Measurements from ENCODE around the gene SUMO4.

Gene SUMO4

DNA sequence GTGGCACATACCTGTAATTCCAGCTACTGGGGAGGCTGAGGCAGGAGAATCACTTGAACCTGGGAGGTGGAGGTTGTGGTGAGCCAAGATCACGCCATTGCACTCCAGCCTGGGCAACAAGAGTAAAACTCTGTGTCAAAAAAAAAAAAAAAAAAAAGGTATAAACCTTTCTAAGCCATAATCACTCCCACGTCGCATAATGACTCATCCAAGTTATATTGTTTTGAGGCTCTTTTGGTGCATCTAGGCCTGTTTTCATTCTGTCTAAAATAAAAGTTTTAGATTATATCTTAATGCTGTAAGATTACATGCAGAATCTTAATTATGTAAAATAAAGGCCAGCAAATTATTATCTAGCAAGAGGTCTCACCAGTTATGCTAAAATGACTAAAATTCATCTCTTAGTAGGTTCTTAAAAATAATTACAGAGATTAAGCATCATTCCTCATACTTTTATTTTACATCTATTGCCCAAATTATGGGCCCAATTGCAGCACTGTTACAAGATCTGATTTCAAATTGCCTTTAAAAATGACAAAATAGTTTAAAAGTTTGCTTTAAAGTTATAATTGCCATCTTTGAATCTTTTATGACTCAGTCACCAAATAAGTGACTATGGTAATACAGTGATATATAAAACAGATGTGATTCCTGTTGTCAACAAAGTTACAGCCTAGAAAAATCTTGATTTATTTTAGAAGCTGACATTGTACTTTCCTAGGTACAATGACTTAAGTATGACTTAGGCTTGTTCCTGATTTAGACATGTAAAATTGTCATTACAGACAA, 10.4 kb upstream of the SUMO4 start:
- H3K4me3 ChIP-seq (ENCODE audit: low read depth, low read length): no peak overlapping the region

DNA sequence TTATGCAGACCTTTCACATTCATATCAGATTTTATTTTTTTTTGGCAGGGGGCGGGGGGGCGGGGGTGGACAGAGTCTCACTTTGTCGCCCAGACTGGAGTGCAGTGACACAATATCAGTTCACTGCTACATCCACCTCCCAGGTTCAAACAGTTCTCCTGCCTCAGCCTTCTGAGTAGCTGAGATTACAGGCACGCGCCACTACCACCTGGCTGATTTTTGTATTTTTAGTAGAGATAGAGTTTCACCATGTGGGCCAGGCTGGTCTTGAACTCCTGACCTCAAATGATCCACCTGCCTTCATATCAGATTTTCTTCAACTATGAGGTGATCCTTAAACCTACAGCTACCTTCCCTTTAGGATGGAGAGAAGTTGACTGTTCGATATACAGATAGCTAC, 8.0 kb upstream of the SUMO4 start:
- H3K4me3 ChIP-seq (ENCODE audit: low read depth, low read length): no peak overlapping the region

DNA sequence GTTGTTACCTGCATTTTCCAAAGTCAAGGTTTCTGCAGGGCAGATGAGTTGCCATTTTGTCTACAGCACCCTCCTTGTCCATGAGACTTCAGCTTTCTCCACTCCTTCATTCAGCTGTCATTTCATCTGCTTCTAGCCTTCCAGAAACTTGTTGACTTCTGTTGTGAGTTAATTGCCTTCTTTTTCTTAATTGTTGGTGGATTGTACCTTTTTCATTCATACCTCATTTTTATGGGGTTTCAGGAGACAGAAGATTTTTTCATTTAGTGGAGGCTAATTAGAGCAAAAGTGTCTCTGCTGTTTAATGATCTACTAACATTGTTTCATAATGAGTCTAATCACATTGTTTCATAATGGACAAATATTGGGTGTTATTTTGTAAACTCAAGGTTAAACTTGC, 7.5 kb upstream of the SUMO4 start:
- no peak overlapping the region for H3K4me3 ChIP-seq (ENCODE audit: low read depth, low read length)

DNA sequence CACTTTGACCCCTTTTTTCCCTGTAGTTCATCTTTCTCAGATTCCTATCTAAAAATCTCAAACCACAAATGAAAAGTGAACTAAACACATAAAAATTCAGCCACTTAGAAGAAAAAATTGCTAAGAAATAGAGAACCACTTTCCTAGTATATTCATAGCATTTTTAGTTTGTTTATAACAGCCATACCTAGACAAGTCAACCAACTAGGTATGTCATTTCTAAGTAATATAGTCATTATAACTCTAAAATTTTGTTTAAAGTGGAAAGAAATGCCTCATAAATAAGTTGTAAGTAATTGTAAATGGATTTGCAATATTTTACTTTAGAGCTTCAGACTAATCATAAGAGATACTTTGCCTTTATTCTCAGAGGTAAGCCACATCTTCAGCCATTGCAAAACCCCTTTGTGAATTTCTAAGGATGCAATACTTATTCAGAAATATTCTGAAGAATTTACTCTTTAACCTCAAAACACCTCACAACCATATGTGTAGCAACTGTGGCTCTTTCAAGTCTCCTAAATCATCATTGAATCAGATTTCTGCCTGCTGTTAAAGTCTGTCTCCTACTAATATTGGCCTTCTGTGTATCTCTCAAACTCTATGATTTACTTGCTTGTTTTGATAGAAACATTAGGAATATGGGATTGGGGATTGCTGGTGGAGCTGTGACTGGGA, 6.9 kb upstream of the SUMO4 start:
- H3K4me3 ChIP-seq (ENCODE audit: low read depth, low read length): no peak overlapping the region

DNA sequence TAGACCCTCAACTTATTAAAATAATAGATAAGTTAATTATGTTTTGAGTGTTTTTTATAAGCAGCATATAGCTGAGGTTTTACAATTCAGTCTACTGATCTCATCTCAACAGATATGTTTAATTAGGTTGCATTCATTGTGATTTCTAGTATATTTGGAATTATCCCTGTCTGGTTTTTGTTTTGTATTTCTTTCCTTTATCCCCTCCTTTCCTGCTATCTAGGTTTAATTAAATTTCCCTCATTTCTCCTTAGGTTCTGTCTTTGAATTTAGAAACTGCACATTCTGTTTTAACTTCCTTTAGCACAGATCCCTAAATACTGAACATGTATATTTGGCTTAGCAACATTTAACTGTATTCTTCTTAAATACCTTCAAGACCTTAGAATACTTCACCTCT, 4.9 kb upstream of the SUMO4 start:
- no peak overlapping the region for H3K4me3 ChIP-seq (ENCODE audit: low read depth, low read length)

DNA sequence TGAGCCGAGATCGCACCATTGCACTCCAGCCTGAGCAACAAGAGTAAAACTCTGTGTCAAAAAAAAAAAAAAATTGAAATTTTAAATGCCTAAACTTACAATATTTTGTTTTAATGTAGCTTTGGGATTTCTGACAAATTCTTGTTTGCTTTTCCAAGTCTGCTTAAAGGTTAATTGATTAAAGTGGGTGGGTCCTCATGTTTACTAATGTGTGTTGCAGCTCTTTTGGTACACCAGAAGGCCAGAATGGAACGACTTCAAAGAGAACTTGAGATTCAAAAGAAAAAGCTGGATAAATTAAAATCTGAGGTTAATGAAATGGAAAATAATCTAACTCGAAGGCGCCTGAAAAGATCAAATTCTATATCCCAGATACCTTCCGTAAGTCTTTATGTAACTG, 2.7 kb upstream of the SUMO4 start:
- H3K4me3 ChIP-seq (ENCODE audit: low read depth, low read length): no peak overlapping the region

DNA sequence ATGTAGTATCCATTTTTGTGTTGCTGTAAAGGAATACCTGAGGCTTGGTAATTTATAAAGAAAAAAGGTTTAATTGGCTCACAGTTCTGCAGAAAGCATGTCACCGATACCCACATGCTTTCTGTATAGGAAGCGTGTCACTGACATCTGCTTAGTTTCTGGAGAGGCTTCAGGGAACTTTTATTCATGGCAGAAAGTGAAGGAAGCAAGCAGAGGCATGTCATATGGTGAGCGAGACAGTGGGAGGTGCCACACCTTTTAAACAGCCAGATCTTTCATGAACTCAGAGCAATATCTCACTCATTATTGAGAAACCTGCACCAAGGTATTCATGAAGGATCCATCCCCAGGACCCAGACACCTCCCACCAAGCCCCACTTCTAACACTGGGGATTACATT, 3.5 kb downstream of the SUMO4 start:
- H3K4me3 ChIP-seq (ENCODE audit: low read depth, low read length): no peak overlapping the region

DNA sequence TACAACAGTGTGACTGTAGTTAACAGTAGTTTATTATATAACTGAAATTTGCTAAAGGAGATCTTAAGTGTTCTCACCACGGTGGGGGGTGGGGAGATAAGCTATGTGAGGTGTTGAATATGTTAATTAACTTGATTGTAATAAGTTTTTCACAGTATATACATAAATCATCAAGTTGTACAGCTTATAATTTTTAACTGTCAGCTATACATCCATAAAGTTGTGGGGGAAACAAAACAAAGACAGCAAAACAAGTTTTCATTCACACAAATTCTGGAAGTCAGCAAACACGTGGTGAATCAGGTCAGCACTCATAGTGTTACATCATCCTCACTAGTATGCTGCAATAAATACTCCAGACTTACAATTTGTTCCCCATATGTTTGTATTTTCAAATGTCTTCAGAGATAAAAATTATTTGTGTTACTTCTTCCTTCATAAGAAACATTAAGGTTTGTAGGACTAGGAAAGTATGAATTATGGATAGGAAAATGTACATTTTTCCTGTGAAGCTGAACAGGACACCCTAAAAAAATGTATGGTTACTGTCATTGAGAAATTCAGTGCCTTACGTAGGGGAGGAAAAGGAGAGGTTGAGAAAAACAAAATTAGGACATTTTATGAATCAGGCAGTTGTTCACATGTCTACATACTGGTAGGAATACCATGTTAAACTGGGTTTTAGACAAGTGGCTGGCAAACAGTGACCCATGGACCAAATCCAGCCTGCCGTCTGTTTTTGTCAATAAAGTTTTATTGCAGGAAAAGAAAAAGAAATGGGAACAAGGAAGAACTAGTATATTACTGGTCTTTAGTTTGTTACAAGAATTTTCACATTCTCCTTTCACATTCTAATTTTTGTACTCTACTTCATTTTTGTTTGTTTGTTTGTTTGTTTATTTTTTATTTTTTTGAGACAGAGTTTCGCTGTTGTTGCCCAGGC, 6.0 kb downstream of the SUMO4 start:
- H3K4me3 ChIP-seq (ENCODE audit: low read depth, low read length): no peak overlapping the region

DNA sequence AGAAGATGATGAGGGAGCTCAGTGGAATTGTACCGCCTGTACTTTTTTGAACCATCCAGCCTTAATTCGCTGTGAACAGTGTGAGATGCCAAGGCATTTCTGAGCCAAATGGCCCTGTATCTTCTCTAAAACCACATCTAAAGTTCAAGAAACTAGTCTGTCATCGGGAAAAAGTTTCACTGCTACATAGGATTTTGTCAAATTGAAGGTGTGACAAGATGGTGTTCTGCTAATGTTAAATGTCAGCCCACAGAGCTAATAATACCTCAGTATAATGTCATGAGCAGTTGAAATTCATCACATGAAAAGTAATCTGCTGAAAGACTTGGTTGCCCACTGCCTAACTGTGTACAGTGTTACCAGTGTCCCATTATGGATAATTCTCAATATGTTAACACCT, 9.6 kb downstream of the SUMO4 start:
- no peak overlapping the region for H3K4me3 ChIP-seq (ENCODE audit: low read depth, low read length)

DNA sequence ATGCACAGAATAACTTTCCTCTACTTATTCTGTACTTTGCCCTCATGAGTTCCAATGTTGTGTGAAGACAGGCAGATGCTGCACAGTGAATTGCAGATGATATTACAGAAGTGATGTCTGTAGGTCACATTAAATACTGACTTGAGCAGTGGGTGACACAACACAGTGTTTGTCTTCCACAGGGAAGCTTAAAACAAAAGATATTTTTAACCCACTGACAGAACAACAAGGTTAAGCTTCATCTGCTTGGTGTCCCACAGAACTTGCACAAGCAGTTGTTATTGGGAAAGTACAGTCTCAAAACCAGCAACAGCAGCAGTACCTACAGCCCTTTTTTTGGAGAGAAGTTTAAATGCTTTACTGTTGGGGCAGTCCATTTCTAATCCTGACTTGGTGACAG, 10.5 kb downstream of the SUMO4 start:
- no peak overlapping the region for H3K4me3 ChIP-seq (ENCODE audit: low read depth, low read length)

DNA sequence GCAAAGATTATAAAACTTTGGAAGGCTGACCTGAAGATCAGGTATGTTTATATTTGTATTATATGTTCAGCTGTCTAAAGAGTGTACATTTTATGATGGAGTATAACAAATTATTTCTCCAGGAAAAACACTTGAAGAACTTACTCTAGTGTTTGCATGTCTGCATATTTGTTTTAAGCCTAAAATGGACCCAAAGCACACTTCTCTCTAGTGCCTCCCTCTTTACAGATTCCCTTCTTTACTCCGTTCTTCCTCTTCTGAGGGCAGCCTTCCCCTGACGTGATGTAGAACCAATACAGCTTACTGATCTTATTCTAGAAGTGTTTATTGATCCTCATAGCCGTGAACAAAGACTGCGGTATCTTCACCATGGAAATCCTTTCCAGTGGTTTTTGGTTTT, 13.9 kb downstream of the SUMO4 start:
- H3K4me3 ChIP-seq (ENCODE audit: low read depth, low read length): no peak overlapping the region

DNA sequence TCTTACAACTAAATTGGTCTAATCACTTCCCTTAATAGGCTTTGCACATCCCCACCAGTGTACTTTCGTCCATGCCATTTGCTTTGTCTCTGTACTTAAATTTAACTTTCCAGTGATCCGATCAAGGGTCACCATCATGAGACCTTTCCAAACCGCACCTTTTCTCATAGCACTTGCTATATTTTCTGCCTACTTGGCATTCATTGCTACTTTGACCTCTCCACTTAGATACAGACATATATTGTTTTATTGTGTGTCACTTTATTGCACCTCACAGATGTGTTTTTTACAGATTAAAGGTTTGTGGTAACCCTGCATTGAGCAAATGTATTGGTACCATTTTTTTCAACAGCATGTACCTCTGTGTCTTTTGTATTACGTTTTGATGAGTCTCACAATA, 14.8 kb downstream of the SUMO4 start:
- no peak overlapping the region for H3K4me3 ChIP-seq (ENCODE audit: low read depth, low read length)

DNA sequence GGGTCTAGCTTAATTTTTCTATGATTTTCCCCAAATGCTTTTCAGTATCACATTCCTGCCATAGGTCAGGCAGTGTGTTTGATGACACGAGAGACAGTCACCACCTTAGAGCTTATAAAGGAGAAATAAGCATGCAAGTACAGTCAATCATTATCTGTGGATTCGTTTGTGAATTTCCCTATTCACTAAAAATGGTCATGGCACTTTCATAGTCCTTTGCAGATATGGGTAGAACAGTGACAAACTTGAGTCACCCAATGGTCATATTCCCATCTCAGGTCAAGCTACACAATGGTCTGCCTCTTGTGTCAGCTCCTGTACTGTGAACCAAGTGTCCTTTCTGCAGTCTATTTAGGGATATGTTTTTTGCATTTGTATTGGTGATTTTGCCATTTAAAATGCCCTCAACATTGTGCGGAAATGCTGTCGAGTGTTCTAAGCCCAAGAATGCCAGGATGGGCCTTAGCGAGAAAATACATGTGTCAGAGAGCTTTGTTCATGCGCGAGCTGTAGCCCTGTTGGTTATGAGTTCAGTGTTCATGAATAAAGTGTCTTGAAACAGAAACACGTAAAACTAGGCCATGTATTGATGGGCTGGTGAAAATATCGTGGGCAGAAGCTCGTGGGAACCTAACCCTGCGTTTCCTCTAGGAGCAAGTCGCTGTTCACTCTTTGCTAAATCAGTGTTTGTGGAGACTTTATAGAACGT, 19.8 kb downstream of the SUMO4 start:
- H3K4me3 ChIP-seq (ENCODE audit: low read depth, low read length): no peak overlapping the region

DNA sequence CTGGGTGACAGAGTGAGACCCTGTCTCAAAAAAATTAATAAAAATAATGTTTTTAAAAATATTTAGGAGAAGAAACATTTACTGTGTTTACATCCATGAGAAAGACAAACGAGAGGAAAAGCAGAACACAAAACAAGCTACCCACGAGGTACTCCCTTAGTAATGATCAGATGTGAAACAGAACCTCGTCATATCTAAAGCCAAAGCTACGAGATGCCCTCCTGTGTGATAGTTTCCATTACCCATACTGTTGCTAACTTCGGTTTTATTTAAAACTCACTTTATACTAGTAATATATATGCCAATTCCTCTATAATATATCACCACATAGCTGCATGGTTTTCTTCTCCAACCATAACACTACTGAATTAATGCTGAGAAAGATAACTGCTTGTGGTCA, 21.1 kb downstream of the SUMO4 start:
- no peak overlapping the region for H3K4me3 ChIP-seq (ENCODE audit: low read depth, low read length)

DNA sequence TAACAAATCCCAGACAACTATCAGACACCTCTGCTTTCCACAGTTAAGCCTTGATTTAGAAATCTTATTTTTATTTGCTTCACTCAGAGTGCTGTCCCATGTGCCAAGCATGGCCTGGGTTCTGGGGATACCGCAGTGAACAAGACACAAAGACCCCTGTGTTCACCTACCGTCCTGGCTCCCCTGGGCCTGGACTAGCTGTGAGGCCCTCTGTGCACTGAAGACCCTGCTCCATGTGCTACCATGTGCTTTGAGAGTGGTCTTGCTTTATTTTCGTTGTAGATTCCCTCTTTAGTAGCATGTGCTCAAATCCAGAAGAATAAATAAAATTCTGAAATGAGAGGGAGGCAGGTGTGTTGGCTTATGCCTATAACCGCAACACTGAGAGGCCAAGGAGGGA, 22.5 kb downstream of the SUMO4 start:
- no peak overlapping the region for H3K4me3 ChIP-seq (ENCODE audit: low read depth, low read length)

DNA sequence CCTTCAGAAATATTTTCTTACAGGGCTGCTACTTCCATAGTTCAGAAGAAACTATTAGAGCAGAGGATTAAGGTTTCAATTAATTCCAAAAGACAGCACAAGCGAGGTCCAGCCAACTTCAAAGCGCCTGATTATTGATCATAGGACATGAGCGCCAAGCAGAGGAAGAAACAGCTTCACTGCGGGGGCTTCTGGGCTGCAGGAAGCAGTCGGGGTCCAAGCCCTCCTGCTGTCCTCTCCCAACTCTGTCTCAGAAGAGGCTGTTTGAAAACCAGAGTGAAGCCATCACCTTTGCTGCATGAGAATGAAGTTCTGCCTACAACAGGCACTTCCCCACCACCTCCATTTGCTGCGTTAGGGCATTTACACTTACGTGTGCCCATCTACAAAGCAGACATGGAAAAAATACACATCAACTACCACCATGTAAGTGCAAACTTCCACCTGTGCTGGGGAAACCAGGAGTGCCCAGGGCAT, 23.9 kb downstream of the SUMO4 start:
- H3K4me3 ChIP-seq (ENCODE audit: low read depth, low read length): no peak overlapping the region

DNA sequence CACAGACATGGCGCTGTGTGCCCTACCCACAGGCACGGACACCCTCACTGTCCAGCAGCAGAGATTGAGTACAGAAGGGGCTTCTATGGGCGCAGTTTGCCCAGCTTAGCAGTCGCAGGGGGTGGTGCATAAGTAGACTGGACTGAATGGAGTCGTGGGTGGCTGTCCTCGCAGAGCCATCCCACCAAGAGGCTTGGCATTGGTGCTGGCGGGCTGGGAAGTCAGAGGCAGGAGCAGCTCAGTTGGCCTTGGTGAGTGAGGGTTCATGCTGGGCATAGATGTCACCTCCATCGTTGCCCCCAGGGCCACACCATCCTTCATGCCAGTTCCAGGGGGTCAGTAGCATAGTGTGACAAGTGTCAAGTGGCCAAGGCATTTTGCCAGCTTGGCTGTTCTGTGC, 25.2 kb downstream of the SUMO4 start:
- H3K4me3 ChIP-seq (ENCODE audit: low read depth, low read length): no peak overlapping the region

DNA sequence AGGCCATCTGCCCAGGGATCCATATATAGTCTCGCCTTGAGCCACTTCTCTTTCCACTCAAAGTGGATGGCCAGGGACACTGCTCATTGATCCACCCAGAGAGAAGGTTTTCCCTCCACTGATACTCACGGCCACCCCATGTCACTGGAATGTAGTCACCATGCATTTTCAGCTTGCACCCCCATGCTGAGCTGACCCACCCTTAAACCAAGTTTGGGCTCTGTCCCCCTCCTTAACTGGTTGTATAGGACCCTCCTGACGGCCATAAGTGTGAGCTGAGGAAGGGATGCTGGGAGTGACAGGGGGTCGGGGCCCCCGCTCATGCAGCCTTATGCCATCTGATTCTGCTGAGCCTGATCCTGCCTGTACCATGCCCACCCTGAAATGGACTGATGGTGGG, 25.7 kb downstream of the SUMO4 start:
- H3K4me3 ChIP-seq (ENCODE audit: low read depth, low read length): no peak overlapping the region

DNA sequence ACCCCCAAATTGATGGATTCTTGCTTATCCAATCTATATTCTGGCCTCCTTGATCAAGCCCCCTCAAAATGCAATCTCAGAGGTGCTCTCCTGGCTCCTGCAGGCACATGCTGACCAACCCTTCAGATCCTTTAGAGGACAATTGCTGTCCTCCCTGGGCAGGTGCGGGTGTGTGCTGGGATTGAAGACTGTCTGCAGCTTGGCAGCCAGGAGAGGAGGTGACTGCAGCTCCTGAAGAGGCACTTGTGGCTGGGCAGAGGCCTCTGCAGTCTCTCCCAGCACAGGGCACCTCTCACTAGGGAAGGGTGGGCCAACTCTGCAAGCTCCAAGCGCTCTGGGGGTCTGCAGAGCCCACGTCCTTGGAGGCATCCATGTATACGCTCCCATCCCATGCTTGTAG, 28.5 kb downstream of the SUMO4 start:
- H3K4me3 ChIP-seq (ENCODE audit: low read depth, low read length): no peak overlapping the region

DNA sequence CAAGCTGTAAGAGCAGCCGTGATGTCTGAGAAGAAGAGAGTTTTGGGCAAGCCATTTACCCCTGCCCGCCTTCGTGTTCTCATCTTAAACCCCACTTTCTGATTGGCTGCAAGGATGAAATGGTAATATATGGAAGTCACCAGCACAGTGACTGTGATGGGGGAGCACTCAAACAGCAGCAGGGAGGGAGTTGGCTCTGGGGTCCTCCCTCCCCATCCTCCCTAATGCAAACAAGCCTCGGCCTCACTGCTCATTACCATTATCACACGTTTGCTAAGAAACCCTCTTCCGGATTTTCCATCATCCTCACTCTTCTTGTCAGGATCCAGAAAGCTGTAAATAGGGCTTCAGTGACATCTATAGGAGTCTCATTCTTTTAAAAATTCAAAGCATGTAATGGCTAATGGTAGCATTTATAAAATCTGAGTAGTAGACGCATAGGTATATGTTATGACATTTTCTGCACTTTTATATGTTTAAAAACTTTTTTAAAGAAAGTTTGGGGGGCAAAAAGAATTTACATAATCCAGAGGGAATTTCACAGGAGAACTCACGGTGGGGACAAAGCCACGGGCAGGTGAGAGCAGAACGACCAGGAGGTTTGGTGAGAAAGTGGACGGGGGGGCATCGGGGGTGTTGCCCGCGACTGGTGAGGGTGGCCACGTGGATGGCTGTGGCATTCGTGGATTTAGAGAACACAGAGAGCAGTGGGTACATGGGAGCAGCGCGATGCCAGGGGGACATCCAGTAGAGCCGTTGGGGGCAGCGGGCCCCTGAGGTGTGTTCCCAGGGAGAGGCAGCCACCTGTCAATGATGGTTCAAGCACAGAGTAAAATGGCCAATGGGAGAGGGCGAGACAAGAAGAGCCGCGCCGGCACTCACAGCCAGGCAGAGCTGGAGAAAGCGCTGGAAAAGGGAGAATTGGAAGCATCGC, 29.6 kb downstream of the SUMO4 start:
- H3K4me3 ChIP-seq (ENCODE audit: low read depth, low read length): no peak overlapping the region
